Measurements from ENCODE around the gene DDX24. TPM values are rescaled to one million over a fixed set of nuclear protein-coding genes. Genes with fewer than 3 reads are reported as not detected.

DDX24 gene
- total and polyA plus RNA-seq, 2 experiments from 2014 or later: 127 to 145 TPM

DNA sequence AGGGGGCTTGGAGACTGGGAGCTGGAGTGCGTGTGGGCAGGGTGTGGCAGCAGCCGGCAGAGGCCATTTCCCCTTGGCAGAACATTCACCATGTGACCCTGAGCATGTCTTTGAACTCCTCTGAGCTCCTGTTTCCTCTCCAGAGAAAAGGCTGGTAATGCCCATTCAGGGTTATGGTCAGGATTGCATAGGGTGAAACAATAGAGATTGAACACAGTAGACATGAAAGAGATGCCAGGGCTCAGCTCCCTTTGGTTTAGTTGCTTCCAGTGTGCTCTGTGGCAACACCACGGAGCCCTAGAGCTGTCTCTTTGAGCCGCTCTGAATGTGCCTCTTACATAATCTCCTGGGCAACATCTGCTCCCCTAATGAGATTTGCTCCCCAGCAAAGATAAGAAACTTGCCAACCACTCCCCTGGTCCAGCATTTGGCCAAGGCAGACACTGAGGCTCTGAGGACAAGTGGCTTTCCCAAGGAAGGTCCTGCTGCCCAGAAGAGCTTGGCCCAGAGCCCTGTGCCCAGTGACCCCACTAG lies 34.1 kb upstream of the DDX24 start:
- Histone ChIP-seq H3K4me3 (no peak overlapping the region), H2AFZ (no peak overlapping the region), H3K36me3 (replicated peaks; ENCODE audit: insufficient read depth, low read depth) (no peaks in the 10 kb centered on the region), H3K27me3 (no peaks in the 10 kb centered on the region), H3K9me3 (ENCODE audit: low read depth) (no peaks in the 10 kb centered on the region), H4K20me1 (ENCODE audit: insufficient read depth, poor library complexity, severe bottlenecking) (no peaks in the 10 kb centered on the region), H3K4me1 (ENCODE audit: insufficient read depth) (no peaks in the 10 kb centered on the region), H3K79me2 (no peaks in the 10 kb centered on the region), H3K4me2 (no peak overlapping the region), H3K27ac (no peak overlapping the region), H3K9me2 (replicated peaks; ENCODE audit: insufficient read depth) (no peaks in the 10 kb centered on the region)
- WGBS (ENCODE audit: low lambda C conversion rate, missing lambda C conversion rate): 68% methylated on average over 4 of the region's 4 CpGs
- TF ChIP-seq, protein P1, sequence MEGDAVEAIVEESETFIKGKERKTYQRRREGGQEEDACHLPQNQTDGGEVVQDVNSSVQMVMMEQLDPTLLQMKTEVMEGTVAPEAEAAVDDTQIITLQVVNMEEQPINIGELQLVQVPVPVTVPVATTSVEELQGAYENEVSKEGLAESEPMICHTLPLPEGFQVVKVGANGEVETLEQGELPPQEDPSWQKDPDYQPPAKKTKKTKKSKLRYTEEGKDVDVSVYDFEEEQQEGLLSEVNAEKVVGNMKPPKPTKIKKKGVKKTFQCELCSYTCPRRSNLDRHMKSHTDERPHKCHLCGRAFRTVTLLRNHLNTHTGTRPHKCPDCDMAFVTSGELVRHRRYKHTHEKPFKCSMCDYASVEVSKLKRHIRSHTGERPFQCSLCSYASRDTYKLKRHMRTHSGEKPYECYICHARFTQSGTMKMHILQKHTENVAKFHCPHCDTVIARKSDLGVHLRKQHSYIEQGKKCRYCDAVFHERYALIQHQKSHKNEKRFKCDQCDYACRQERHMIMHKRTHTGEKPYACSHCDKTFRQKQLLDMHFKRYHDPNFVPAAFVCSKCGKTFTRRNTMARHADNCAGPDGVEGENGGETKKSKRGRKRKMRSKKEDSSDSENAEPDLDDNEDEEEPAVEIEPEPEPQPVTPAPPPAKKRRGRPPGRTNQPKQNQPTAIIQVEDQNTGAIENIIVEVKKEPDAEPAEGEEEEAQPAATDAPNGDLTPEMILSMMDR (IDR thresholded peaks at IDR 0.05; ENCODE audit: poor library complexity): no peak
- TF ChIP-seq EZH2phosphoT487 (IDR thresholded peaks at IDR 0.05; ENCODE audit: low read depth, severe bottlenecking, unreplicated experiment) (no peak), EZH2 (IDR thresholded peaks at IDR 0.05; ENCODE audit: borderline replicate concordance) (no peak)
- no peak for DNase-seq (ENCODE audit: low spot score)

DNA sequence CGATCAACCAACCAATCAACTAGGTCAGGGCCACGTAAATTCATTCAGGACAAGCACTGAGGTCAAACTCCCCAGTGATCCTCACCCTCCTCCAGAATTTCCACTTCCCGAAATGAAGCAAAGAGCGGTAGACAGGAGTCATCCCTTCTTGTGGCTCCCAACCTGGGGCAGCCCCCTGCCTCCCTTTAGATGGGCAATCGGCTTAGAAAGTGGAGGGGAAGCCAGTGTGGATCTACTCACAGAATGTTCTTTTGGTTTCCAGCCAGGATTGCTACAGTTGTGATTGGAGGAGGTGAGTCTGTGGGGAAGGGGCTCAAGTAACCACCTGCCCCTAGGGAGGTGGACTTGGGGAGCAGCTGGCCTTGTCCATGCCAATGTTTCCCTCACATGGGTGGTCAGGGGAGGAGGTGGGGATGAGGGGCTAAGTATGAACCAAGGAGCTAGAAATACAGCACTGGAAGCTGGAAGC lies 33.6 kb upstream of the DDX24 start:
- Histone ChIP-seq H4K20me1 (ENCODE audit: insufficient read depth, poor library complexity, severe bottlenecking) (no peaks in the 10 kb centered on the region), H3K27me3 (no peaks in the 10 kb centered on the region), H3K79me2 (no peaks in the 10 kb centered on the region), H3K4me3 (no peak overlapping the region), H3K9me2 (replicated peaks; ENCODE audit: insufficient read depth) (no peaks in the 10 kb centered on the region), H3K4me1 (ENCODE audit: insufficient read depth) (no peaks in the 10 kb centered on the region), H3K36me3 (replicated peaks; ENCODE audit: insufficient read depth, low read depth) (no peaks in the 10 kb centered on the region), H3K9me3 (ENCODE audit: low read depth) (no peaks in the 10 kb centered on the region), H3K27ac (no peak overlapping the region), H3K4me2 (no peak overlapping the region), H2AFZ (no peak overlapping the region)
- WGBS (ENCODE audit: low lambda C conversion rate, missing lambda C conversion rate): 83% methylated on average over 5 of the region's 5 CpGs
- no peak for DNase-seq (ENCODE audit: low spot score)
- TF ChIP-seq EZH2 (IDR thresholded peaks at IDR 0.05; ENCODE audit: borderline replicate concordance) (no peak), EZH2phosphoT487 (IDR thresholded peaks at IDR 0.05; ENCODE audit: low read depth, severe bottlenecking, unreplicated experiment) (no peak)
- TF ChIP-seq, protein P1 (IDR thresholded peaks at IDR 0.05; ENCODE audit: poor library complexity): no peak

DNA sequence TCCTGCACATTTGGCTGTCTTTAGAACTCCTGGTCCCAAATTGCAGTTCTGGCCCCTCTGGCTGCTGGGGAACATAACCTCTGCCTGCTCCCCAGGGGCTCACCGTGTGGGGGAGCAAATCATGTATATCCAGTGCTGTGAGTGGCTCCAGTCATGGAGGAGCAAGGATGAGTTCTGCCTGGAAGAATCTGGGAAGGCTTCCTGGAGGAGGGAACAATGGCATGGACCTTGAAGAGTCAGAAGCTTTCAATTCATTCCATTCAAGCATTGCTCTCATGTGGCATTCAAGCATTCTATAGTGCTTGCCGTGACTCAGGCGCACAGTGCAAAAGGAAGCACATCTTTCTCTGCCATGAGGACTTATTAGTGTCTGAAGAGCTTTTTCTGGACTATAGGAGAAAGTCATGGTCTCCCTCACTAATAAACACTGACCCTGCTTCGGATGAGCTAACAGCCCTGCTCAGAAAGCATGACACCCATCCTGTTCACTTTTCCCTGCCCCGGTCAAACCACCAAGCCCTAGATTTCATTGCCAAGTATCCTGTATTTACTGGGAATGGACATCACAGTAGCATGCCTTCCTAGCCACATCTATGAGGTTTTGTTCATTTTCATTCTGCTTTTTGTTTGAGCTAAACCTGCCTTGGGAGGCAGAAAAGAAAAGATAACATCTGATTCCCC lies 33.0 kb upstream of the DDX24 start:
- Histone ChIP-seq H2AFZ (no peak overlapping the region), H3K27me3 (no peaks in the 10 kb centered on the region), H3K27ac (no peak overlapping the region), H3K36me3 (replicated peaks; ENCODE audit: insufficient read depth, low read depth) (no peaks in the 10 kb centered on the region), H3K4me1 (ENCODE audit: insufficient read depth) (no peaks in the 10 kb centered on the region), H3K9me2 (replicated peaks; ENCODE audit: insufficient read depth) (no peaks in the 10 kb centered on the region), H4K20me1 (ENCODE audit: insufficient read depth, poor library complexity, severe bottlenecking) (no peaks in the 10 kb centered on the region), H3K4me3 (no peak overlapping the region), H3K9me3 (ENCODE audit: low read depth) (no peaks in the 10 kb centered on the region), H3K4me2 (no peak overlapping the region), H3K79me2 (no peaks in the 10 kb centered on the region)
- TF ChIP-seq EZH2 (IDR thresholded peaks at IDR 0.05; ENCODE audit: borderline replicate concordance) (no peak), EZH2phosphoT487 (IDR thresholded peaks at IDR 0.05; ENCODE audit: low read depth, severe bottlenecking, unreplicated experiment) (no peak)
- TF ChIP-seq, protein P1 (IDR thresholded peaks at IDR 0.05; ENCODE audit: poor library complexity): no peak
- DNase-seq (ENCODE audit: low spot score): no peak
- WGBS (ENCODE audit: low lambda C conversion rate, missing lambda C conversion rate): 82% methylated on average over 5 of the region's 5 CpGs
